Uterus (tissue), 2 donors: ENCODE results near the gene SLC4A1.

Source experiments
- CTCF ChIP-seq, 4 experiments: fragments of 200-600 bp in 2 of 4; fragments of 450-650 bp in 2 of 4; sonication (generic) in 2 of 4; IDR thresholded peaks; one replicate each; pipeline ENCODE4 v1.5.1; 2016 to 2019; ENCODE audit warnings: antibody characterized with exemption in 4 of 4, mild to moderate bottlenecking in 2 of 4, moderate library complexity in 1 of 4
- POLR2A ChIP-seq, 2 donors: fragments of 450-650 bp; IDR thresholded peaks; one replicate each; pipeline ENCODE4 v1.6.1; 2016; ENCODE audit warnings: antibody characterized with exemption in 2 of 2, mild to moderate bottlenecking in 1 of 2, moderate library complexity in 1 of 2

GRCh38 chr17:44272321-44272951 is 4.5 kb upstream of the SLC4A1 start:
- TF ChIP-seq POLR2A (IDR thresholded peaks at IDR 0.05): no peak
- TF ChIP-seq CTCF (IDR thresholded peaks at IDR 0.05): no peak
